Stimulated activated CD8-positive, alpha-beta memory T cell treated with anti-CD3 and anti-CD28 coated beads, Interleukin-2, amount 100 ng/mL, for 48 hours (primary cell): ENCODE data around the gene MACO1.
A peak's percentile ranks its signal among the peaks of the same experiment; 100 is the strongest.
"Not testable (repeated sequence)": the region's sequence is repeated elsewhere in the genome, so short reads cannot be mapped to it uniquely, and the experiment has no call there.

ENCODE experiments used
- DNase-seq, 2 donors: peaks; one replicate each; pipeline ENCODE4 v3.0.0-alpha.2; 2020; ENCODE audit warnings: low read depth in 2 of 2

The MACO1 gene

DNA sequence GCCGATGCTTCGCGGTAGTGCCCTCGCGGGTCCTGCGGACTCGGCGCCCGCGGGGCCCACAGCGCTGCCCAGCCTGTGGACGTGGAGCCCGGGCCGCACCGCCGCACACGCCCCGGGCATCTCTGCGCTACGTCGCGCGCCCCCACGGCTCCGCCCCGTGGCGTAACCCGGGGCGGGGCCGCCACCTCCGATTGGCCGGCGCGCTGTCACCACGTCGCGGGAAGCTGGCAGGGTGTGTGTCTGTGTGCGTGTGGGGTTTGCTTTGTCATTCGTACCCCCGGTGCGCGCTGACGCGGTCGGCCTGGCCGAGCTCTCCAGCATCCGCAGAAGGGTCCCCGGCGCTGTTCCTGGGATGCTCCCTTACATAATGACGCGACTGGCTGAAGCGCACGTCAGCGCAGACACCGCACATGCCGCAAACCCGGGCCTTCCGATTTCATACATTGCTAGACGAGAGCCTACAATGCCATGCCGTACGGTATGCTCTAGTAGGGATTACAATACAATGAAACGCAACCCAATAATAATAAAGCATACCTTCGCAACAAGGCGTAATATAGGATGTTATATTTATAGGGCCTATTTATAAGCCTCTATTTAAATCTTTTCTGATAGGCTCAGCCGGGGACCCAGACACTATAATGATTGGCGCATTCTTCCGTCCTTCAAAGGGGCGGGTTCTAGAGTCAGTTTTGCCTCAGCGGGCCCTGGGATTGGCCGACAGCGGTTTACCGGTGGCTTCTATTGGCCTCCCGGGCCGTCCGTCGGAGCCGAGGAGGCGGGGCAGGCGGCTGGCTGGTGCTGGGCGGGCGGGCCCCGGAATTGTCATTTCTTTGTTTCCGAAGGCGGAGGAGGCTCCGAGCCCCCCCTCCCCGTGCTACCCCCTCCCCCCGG is at the start of gene MACO1:
MACO1 (plus strand) TSS at position 825 of the 894 bp plus-strand sequence. CDS start 202 bp downstream, outside the sequence.
- DNase-seq: peak; percentile 92 to 93

- not testable (repeated sequence) for DNase-seq
Observed at GRCh38 chr1:25382543-25382942, 48.2 kb upstream of the MACO1 start.

DNA sequence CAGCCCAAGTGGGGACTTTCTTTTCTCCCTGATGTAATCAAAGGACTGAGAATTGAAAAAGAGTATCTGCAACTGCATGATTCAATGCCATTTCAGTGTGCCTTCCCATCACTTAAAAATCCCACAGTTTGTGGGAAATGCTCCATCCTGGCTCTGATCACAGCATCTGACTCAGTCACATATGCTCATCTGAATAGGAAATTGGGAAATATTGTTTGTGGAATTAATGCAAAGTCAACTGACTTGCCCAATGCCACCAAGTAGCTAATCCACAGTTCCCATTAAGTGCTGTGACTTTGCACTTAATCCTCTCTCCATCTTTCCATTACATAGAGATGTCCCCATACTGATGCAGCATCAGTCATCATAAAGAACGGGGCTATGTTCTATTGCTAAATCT is 47.6 kb upstream of the MACO1 start:
- DNase-seq: not testable (repeated sequence)

GRCh38 chr1:25383875-25384274 is 46.8 kb upstream of the MACO1 start:
- DNase-seq: not testable (repeated sequence)

DNA sequence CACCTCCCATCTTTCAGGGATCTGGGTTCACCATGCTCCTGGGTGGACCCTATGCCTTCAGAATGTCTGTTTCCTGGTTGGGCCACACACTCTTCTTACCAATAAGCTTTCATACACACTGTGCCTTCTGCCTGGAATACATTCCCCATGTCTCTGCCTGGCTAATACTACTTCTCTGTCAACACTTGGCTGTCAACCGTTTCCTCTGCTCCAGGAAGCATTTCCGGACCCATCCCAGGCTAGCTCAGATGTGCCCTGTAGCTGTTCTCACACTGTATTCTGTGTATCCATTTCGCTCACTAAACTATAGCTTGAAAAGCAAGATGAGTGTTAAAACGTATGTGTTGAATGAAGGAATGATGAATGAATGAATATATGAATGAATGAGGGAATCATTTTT is 43.6 kb upstream of the MACO1 start:
- DNase-seq: not testable (repeated sequence)

DNA sequence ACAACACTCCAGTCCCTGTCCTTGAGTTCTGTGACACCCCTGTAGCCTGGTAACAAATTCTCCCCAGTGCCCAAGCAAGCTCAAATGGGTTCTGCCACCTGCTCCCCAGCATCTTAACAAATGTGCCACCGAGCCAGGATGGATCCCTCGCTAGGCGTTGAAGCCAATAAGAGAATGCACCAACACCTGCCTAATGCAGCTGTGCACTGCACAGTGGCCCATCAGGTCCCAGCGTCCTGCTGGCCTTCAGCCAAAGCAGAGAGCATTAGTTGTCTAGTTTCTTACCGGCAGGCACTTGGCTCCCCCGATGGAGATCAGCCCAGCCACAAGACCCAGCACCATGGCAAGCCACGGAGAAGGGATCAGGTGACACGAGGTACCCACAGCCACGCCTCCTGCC is 42.0 kb upstream of the MACO1 start:
- not testable (repeated sequence) for DNase-seq

DNA sequence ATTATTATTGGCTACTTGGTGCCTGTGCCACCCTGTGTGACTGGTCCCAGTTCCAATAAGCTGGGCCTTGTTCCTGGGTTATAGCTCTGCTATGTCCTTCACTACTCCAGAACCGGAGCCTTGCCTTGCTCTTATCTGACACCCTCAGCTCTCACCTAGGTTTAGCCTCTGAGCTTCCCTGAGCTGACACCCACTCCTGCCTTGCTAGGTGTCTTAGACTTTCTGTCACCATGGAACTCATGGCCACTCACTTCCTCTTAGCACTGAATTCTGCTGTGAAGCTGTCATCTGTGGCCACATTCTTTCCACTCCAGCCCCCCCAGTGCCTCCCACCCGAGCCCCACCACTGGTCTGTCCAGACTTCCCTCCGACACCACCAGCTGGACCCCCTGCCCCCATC is 41.0 kb upstream of the MACO1 start:
- DNase-seq: not testable (repeated sequence)

DNA sequence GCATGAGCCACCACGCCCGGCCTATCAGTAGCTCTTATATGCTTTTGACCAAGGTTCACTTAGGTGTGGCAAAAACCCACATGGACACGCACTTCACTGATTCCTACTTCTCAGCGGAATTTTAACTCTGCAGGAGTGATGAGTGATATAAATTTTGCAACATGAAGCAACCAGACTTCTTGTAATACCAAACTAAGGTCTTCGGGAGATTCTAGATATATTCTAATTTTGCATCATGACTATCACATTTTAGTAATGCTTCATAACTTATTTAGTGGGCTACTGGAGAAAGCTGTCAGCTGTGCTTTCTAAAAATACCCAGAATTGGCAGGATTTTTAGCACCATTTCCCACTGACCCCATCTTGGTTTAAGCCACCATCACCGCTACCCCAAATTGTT is 37.9 kb upstream of the MACO1 start:
- DNase-seq: no peak

GRCh38 chr1:25397549-25397948 is 33.1 kb upstream of the MACO1 start:
- DNase-seq: not testable (repeated sequence)

GRCh38 chr1:25398079-25398478 is 32.6 kb upstream of the MACO1 start:
- not testable (repeated sequence) for DNase-seq

DNA sequence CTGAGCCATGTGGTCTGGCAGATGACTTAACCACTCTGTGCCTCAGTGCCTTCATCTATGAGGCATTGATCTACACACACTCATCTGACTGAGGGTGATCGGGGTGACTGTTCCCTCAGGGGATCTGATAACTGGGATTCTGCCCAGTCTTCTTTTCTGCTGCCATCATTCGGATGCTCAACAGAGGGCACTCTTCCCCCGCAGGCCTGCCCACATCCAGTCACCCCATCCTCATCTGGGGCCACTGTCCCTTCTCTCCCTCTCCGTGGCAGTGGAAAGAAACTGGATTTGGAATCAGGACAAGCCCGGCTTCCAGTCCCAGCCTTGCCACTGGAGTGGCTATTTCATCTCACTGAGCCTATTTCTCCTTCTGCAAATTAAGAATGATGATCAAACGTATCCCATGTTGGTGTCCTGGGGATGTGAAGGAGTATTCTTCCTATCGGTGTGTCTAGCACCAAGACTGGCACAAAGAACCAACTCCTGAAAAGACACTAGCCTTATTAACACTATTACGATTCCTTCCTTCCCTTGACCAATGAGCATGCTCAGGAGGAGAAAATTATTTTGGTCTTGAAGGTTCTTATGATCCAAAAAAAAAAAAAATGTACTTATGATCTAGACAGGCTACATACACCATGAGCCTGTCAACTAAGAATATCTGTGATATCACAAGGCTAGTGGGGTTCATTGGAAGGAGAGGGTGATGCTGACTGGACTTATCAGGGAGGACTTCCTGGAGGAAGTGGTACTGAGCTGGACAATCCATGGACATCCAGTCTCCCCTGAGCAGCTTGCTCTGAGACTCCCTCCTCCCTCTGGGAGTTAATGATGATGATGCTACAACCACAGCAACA is 27.5 kb upstream of the MACO1 start:
- not testable (repeated sequence) for DNase-seq

DNA sequence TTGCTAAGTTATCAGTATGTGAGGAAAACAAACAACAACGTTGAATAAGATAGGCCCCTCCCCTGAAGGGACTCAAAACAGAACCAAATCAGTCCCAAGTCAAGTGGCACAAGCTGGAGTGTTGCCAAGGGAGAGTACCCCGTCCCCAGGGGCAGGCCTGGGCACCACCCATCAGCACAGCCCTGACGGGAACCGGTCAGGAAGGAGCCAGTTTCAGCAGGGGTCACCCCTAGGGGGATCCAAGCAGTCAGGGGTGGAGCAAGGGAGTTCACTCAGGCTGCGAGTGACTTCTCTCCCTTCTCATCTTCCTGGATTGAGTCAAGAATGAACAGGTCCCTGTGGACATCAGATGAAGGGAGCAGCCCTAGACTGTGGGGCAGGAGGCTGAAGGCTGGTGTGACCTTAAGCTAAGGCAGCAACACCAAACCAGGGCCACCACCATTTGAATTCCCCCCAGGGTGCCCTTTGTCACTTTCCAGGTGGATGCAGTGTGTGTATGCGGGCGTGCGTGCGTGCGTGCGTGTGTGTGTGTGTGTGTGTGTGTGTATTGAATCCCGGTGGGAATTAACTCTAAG is 24.9 kb upstream of the MACO1 start:
- not testable (repeated sequence) for DNase-seq

DNA sequence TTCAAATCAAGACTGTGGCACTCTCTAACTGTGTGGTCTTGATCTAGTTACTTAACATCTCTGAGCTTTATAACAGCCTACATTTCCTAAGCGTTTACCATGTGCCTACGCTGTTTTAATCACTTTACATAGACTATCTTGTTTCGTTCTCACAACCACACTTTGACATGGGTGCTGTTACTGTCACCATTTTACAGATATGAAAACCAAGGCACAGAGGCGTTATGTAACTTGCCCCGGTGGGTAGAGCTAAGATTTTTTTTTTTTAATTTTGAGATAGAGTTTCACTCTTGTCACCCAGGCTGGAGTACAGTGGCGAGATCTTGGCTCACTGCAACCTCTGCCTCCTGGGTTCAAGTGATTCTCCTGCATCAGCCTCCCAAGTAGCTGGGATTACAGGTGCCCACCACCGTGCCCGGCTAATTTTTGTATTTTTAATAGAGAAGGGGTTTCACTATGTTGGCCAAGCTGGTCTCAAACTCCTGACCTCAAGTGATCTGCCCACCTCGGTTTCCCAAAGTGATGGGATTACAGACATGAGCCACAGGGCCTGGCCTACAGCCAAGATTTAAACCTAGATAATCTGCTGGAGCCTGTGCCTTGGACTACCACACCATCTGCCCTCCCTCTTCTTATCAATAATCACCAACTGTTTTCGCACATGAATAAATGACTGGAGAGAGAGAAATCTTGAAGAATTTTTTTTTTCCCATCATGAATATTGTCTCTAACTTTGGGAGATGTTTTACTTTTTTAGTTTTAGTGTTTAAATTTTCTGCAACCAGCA is 20.9 kb upstream of the MACO1 start:
- DNase-seq: not testable (repeated sequence)

DNA sequence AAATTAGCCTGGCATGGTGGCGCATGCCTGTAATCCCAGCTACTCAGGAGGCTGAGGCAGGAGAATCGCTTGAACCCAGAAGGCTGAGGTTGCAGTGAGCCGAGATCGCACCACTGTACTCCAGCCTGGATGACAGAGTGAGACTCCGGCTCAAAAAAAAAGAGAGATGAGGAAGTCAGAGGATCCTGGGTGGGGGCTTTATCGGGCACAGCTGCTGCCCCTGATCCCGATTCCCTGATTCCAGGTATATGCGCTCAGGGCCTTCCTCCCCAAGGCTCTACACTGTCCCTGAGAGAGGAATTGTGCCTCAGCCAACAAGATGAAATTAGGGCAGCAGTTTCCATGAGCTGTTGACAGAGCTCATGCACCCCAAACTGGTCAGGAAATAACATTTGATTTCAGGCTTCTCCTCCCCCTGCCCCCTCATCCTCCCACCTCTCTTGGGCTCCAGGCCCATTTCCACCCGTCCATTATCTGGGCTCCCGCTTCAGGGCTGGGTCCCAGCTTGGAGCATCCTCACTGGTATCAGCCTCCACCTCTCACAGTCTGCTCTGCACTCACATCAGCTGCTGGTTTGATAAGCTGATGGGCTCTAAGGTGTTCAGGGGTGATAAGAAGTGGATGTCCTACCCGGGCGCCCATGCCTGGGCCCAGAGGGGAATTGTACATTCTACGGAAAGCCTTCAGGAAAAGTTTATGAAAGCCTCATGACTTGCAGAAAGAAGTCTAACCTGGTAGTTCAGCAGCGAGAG is 17.6 kb upstream of the MACO1 start:
- not testable (repeated sequence) for DNase-seq

GRCh38 chr1:25414157-25414556 is 16.5 kb upstream of the MACO1 start:
- not testable (repeated sequence) for DNase-seq

DNA sequence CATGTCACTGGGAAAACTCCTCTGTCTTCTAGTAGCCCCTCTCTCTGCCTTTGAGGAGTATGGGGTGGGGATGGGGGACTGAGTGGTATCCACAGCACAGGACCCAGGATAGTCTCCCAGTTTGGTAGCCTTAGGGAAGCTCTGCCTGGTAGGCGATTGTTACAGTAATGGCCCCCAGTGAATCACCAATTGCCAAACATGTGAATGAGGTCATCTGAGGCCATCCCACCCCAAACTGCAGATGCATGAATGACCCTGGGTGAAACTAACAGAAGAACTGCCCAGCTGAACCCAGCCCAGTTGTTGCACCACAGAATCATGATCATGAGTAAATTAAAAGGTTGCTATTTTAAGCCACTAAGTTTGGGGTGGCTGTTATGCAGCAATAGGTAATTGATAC is 16.1 kb upstream of the MACO1 start:
- not testable (repeated sequence) for DNase-seq

DNA sequence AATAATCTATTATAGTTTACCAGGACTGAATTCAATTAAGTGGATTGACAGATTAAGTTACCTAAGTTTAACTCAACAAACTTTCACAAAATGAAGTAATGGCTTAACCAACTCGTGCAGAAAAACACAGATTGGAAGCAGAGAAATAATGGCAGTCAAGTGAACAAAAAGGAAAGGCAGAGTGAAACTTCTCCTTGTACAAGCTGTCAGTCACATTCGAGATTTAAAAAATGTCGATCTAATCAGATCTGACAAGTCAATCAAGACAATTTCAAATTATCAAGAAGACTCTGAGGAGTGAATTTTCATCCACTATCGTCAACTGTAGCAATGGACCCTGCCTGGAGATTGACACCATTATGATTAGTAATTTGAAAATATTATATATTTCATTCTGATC is 13.4 kb upstream of the MACO1 start:
- DNase-seq: not testable (repeated sequence)

DNA sequence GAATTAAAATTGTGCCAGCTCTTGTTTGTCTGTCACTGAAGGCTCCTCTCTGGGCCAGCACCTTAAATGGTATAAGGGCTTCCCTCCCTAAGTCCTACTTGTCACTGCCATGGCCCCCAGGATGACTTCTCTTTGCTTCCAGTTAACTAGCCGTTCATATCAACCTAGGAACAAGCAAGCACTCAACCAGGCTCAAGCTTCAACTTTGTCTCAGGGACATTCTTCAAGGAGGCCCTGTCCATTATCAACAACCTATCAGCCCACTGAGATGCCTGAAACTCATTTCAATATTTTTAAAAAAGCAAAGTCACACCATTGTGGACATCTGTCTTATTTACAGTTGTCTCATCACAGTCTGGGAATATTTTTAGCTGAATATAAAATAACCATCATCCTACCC is 11.4 kb upstream of the MACO1 start:
- not testable (repeated sequence) for DNase-seq

GRCh38 chr1:25420715-25421114 is 10.0 kb upstream of the MACO1 start, which contains the start of gene RHCE:
Gene RHCE, minus strand, starts transcription at chr1:25420825. Its CDS starts 39 bp downstream, at chr1:25420786.
- DNase-seq: not testable (repeated sequence)

DNA sequence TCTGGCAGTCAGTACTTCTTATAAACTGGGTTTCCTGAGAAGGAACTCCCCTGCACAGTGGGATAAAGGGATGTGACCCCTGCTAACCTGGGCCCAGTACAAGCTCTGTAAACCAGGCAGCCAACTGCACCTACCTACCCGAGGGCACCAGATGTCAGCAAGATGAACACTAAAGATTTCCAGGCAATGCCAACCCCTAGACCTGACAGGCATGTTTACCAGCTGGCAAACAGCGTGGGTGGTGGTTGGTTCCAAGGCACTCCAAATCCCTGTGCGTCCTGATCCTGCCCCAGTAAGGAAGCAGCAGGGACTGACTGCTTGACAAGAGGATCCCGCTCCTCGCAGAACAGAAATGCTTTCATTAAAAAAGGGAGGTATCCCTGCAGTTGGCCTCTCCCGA is 7.5 kb upstream of the MACO1 start:
- DNase-seq: not testable (repeated sequence)
